HG03103 (cell line): ENCODE measurements around the gene ADD3.
A peak's percentile ranks its signal among the peaks of the same experiment; 100 is the strongest.

Source experiments
- ATAC-seq: cut with Tn5 transposase; IDR thresholded peaks from one replicate; pipeline ENCODE4 v1.9.1; 2021; ENCODE audit warnings: low read depth; ENCODE audit not compliant: unreplicated experiment

The ADD3 gene

GRCh38 chr10:110141871-110142635 is 134.3 kb downstream of the ADD3 start:
- ATAC-seq: no peak

DNA sequence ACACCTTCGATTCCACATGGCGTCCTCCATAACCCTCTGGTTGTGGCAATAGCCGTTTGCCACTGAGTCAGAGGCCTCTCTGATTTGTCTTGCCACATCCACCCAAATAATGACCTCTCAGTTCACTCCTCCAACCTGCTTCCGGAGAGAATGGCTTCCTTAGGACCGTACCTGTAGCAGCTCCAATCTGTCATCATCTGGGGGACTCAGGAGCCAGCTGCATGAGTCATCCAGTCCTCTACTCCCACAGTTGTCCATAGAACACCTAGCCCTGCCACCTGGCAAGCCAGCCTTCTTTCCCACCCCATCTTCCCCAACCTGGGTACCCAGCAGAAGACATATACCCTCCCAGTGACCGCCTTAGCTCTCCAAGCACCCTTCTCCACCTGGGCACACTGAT is 135.2 kb downstream of the ADD3 start:
- no peak for ATAC-seq

GRCh38 chr10:110144507-110144906 is 136.7 kb downstream of the ADD3 start:
- ATAC-seq: no peak

DNA sequence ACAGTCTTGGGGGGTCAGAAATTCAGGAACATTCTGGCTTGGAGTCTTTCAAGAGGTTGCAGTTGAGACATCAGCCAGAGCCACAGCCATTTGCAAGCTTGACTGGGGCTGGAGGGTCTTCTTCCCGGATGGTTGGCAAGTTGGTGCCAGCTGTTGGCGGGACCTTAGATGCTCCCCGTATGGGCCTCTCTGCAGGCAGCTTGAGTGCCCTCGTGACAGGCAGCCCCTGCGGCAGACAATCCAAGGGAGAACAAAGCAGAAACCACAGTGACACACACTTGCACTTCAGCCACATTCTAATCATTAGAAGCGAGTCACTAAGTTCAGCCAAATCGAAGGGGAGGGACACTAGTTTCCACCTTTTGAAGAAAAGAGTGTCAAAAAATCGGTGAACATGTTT is 140.2 kb downstream of the ADD3 start:
- no peak for ATAC-seq

DNA sequence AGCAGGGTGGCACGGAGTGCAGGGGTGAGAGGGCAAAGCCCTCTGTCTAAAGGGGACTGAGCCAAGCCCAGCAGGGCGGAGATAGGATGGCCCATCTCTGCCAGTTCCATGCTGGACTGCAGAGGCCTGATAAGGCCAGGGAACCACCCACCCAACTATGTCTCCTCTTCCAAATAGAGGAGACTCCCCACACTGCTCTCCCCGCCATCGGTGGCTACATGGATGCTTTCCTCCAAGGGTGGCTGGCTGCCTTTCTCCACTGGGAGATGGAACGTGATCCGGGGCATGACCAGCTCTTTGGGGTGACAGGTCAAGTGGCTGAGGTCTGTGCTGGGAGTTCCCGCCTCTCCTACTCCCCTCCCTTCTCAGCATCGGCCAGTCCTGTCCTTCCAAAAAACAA is 141.5 kb downstream of the ADD3 start:
- ATAC-seq: no peak

DNA sequence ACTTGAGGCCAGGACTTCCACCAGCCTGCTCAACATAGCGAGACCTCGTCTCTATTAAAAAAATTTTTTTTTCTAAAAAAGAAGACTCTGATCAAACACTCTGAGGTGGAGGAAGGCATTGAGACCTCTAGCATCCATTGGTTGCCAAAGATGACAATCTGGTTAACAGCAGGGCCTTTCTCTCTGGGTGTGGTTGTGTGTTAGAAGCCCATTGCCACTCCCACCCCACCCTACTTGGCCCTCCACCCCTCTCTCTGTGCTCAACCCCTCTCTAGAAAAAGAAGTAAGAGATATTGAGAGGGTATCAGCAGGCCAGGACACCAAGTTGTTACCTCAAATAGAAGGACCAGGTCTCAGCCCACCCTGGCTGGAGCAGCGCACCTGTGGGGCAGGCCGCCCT is 142.3 kb downstream of the ADD3 start:
- ATAC-seq: no peak

DNA sequence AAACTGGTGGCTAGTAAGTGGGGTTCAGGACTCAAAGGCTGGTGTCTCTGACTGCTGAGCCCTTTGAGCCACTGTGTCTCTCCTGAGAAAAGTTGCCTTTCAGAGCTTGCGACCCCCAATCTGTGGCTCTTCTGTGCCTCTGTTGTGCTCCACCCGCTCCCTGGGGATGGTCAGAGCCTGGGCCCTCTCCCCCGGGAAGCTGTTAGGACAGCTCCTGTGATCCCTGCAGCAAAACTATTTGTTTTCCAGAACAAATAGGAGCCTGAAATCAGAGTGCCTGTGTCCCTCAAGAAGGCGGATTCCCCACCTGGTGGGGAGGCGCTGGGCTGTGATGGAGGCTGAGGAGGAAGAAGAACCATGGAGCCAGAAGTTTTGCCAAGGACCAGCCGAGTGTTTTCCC is 143.2 kb downstream of the ADD3 start:
- ATAC-seq: no peak

GRCh38 chr10:110151467-110151866 is 143.7 kb downstream of the ADD3 start:
- no peak for ATAC-seq

GRCh38 chr10:110151971-110152370 is 144.2 kb downstream of the ADD3 start:
- ATAC-seq: no peak

- ATAC-seq: no peak
These were observed 145.6 kb downstream of the ADD3 start for GRCh38 chr10:110153396-110153795.

DNA sequence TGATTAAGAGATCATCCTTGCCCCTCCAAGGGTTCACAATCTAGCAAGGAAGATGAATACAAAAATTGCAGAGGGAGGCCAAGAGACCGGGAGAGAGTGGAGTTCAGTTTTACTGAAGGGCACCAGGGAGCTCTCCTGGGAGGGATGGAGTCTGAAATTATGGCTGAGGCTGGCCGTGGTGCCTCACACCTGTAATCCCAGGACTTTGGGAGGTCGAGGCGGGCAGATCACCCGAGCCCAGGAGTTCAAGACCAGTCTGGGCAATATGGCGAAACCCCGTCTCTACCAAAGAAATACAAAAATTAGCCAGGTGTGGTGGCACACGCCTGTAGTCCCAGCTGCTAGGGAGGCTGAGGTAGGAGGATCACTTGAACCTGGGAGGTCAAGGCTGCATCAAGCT is 148.3 kb downstream of the ADD3 start:
- ATAC-seq: no peak

DNA sequence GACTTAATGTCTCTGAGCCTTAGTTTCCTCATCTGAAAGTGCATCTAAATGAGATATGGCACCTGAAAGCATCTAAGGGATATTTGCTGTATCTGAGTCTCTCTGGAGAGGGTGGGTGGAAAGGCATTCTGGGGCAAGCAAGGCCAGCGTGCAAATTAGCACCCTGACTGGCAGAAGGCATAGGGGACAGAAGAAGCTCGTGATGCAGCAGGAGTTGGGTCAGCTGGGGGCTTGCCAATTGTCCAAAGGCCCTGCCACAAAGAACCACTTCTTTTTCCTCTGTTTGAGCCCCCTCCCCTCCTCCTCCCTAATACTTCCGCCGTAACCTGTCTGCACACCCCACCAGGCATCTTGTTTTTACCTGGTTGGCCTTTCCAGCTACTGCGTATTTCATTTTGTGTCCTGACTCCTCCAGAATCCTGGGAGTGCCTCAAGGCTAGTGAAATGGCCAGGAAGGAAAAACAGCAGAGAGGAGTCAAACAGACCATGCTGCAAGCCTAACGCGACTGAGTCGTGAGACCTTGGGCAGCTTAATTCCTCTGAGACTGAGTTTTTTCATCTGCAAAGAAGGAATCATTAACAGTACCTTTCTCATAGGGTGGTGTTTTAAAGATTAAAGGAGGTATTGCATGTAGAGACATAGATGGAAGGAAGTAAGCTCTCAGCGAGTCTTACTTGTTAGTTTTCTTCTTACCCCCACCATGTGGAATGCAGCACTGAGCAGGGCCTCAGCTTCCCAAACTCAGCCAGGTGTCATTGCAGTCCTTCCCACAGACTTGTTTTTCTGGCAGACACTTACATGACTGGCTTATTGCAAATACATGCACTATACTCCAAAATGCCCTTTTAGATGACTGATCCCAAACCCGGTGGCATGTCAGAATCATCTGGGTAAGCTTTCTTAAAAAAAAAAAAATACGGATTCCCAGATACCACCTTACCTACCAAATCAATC is 150.5 kb downstream of the ADD3 start:
- no peak for ATAC-seq

DNA sequence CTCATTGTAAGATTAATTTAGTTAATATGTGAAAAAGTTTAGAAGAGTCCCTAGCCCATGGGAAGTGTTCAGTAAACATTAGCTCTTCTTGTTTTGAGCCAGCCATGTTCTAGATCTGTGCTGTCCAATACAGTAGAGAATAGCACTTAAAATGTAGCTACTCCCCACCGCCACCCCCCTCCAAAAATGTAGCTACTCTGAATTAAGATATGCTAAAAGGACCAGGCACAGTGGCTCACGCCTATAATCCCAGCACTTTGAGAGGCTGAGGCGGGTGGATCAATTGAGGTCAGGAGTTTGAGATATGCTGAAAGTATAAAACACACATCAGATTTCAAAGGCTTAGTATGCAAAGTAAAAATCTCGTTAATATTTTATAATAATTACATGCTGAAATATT is 152.3 kb downstream of the ADD3 start:
- no peak for ATAC-seq

DNA sequence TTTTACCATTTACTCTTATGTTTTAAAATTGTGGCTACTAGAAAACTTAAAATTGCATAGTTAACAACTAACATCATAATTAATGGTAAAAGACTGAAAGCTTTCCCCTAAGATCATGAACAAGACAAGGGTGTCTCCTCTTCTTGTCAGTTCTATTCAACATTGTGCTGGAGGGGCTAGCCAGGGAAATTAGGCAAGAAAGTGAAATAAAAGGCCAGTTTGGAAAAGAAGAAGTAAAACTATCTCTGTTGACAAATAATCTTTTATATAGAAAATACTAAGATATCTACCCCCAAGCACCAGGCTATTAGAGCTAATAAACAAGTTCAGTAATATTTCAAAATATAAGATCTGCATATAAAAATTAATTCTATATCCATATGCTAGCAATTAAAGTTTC is 152.7 kb downstream of the ADD3 start:
- no peak for ATAC-seq

GRCh38 chr10:110162741-110163145 is 155.0 kb downstream of the ADD3 start:
- ATAC-seq: no peak

GRCh38 chr10:110163192-110163773 is 155.5 kb downstream of the ADD3 start:
- ATAC-seq: no peak

- ATAC-seq: no peak
These were observed 156.1 kb downstream of the ADD3 start for GRCh38 chr10:110163841-110164240.

DNA sequence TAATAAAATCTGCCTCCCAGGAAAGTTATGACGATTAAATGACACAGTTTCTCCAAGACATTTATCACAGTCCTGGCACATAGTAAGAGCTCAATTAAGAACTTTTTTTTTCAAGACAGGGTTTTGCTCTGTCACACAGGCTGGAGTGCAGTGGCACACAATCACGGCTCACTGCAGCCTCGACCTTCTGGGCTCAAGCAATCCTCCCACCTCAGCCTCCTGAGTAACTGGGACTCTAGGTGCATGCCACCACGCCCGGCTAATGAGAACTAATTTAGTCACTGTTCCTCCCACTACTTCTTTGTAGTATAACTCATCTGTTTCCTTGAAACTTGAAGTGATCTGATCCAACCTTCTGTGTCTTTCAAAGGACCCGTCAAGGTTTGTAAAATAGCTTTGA is 157.5 kb downstream of the ADD3 start:
- ATAC-seq: no peak

- no peak for ATAC-seq
These were observed 159.4 kb downstream of the ADD3 start for GRCh38 chr10:110167149-110167548.

DNA sequence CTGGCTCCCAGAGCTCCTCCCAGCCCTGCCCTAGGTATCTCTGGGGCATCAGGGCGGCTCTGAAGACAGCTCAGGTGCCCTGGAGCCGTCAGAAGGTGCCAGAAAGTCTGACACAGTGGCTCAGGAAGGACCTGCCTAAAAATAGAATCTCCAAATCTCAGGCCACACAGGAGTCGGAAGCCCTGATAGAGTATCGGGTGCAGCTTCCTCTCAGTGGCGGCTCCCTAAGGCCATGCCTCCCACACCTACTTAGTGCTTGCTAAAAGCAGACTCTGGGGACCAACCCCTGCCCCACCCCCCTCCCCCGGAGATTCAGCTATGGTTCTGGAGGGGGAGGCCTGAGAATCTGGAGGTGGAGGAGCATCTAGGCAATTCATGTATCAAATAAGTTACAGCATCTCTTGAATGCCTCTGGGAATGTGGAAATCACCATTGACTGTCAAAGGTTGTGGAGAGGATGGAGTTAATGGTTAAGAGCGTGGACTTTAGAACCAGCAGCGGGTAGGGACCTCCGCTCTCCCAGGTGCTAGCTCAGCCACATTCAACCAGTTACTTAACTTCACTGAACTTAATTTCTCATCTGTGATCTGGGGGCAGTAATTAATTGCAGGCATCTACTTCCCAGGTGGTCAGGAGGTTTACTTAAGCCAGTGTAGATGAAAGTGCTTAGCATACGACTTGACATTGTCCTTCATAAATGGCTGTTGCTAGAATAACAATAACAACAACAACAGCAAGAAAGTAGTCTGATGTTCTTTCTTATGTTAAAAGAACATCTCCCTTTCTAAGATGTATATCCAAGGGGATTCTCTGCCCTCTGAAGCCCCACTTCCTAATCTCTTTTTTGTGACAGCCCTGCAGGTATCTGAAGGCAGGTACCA is 161.1 kb downstream of the ADD3 start:
- peak; percentile 45 for ATAC-seq
